Endothelial cell of umbilical vein (primary cell): ENCODE data around the gene IFNL3. TPM values are rescaled to one million over a fixed set of nuclear protein-coding genes. Genes with fewer than 3 reads are reported as not detected.

Experiments used
- BruUV-seq: library from RNA; stranded (reverse); fragments of 400-500 nt; replicated peaks from 2 replicates; lab custom pipeline; 2021; lab: Mats Ljungman, UMichigan
- CTCF ChIA-PET: fragments of 300-600, 350-600 bp; sonication (Branson Sonifier 250); formaldehyde crosslinking; loops from one replicate; lab custom pipeline; 2021; ENCODE audit warnings: antibody characterized with exemption, inconsistent platforms; lab: Charles Lee
- POLR2A ChIA-PET: fragments of 300-600, 350-600 bp; sonication (Branson Sonifier 250); formaldehyde crosslinking; loops from one replicate; lab custom pipeline; 2021; ENCODE audit warnings: antibody characterized with exemption, inconsistent platforms; lab: Charles Lee
- DNase-seq: peaks from one replicate; pipeline ENCODE4 v3.0.0-alpha.2; 2011; ENCODE audit warnings: low read depth, low spot score
- FAIRE-seq: peaks from 2 replicates; lab custom pipeline; 2011; peaks lifted over from hg19 to GRCh38; lab: Jason Lieb, UNC
- H2AFZ ChIP-seq: 2 replicates; pipeline ENCODE4 v1.6.0; 2012; ENCODE audit warnings: low read depth, low read length, control low read depth, inconsistent platforms
- H3K27ac ChIP-seq: 2 replicates; pipeline ENCODE4 v1.5.1; 2011; ENCODE audit warnings: low read depth, mild to moderate bottlenecking, control low read depth, low read length, moderate library complexity; ENCODE audit not compliant: insufficient read depth
- H3K27me3 ChIP-seq, 2 experiments: 2 replicates each; pipeline versions ENCODE4 v1.6.0 to v1.6.1; 2011; ENCODE audit warnings: low read length in 2 of 2, mixed read lengths in 1 of 2; ENCODE audit not compliant: control insufficient read depth in 2 of 2, insufficient read depth in 2 of 2
- H3K36me3 ChIP-seq, 2 experiments: 2 replicates in 1 of 2; 3 replicates in 1 of 2; pipeline ENCODE4 v1.5.1; 2011; ENCODE audit warnings: low read length in 2 of 2, mild to moderate bottlenecking in 1 of 2, moderate library complexity in 1 of 2; ENCODE audit not compliant: control insufficient read depth in 2 of 2, insufficient read depth in 2 of 2; ENCODE audit errors: extremely low read depth in 1 of 2
- H3K4me1 ChIP-seq: 3 replicates; pipeline ENCODE4 v1.5.1; 2011; ENCODE audit warnings: mild to moderate bottlenecking, low read length; ENCODE audit not compliant: control insufficient read depth, insufficient read depth; ENCODE audit errors: extremely low read depth
- H3K4me2 ChIP-seq: 2 replicates; pipeline ENCODE4 v1.6.1; 2011; ENCODE audit warnings: low read length, control low read depth, mixed read lengths; ENCODE audit not compliant: insufficient read depth
- H3K4me3 ChIP-seq, 3 experiments: fragments of 200-600 bp in 1 of 3; sonication (generic), shearing (Covaris generic) in 1 of 3; replicated peaks in 1 of 3; 2 replicates each; pipeline ENCODE4 v1.5.1; 2011 to 2016; ENCODE audit warnings: control low read depth in 3 of 3, low read length in 3 of 3, mild to moderate bottlenecking in 2 of 3, inconsistent platforms in 1 of 3, low read depth in 1 of 3, moderate library complexity in 1 of 3; ENCODE audit not compliant: insufficient read depth in 1 of 3
- H3K79me2 ChIP-seq: 2 replicates; pipeline ENCODE4 v1.6.0; 2012; ENCODE audit warnings: low read length, inconsistent platforms; ENCODE audit not compliant: control insufficient read depth, insufficient read depth
- H3K9ac ChIP-seq: replicated peaks from 2 replicates; pipeline ENCODE3; 2011; ENCODE audit warnings: low read length, control low read depth; ENCODE audit not compliant: insufficient read depth; ENCODE audit errors: extremely low read depth
- H3K9me1 ChIP-seq: replicated peaks from 3 replicates; pipeline ENCODE4 v1.6.0; 2011; ENCODE audit warnings: mild to moderate bottlenecking, low read length; ENCODE audit not compliant: control insufficient read depth, insufficient read depth; ENCODE audit errors: extremely low read depth
- H3K9me3 ChIP-seq: replicated peaks from 2 replicates; pipeline ENCODE4 v1.5.1; 2012; ENCODE audit warnings: low read length, inconsistent platforms; ENCODE audit not compliant: control insufficient read depth, insufficient read depth
- H4K20me1 ChIP-seq: replicated peaks from 2 replicates; pipeline ENCODE3; 2011; ENCODE audit warnings: mild to moderate bottlenecking, low read length; ENCODE audit not compliant: control insufficient read depth, insufficient read depth; ENCODE audit errors: extremely low read depth
- EZH2 ChIP-seq: IDR thresholded peaks from 2 replicates; pipeline ENCODE4 v1.6.1; 2012; ENCODE audit warnings: borderline replicate concordance, low read depth, mild to moderate bottlenecking, moderate library complexity, low read length, inconsistent platforms; ENCODE audit not compliant: severe bottlenecking
- FOS ChIP-seq: IDR thresholded peaks from 2 replicates; pipeline ENCODE4 v1.6.1; 2011; ENCODE audit warnings: mild to moderate bottlenecking, low read length, moderate library complexity, borderline replicate concordance; ENCODE audit not compliant: insufficient read depth
- GATA2 ChIP-seq: IDR thresholded peaks from 2 replicates; pipeline ENCODE4 v1.7.0; 2011; ENCODE audit warnings: low read depth, mild to moderate bottlenecking, moderate library complexity, mixed read lengths, low read length; ENCODE audit not compliant: insufficient read length, insufficient read depth
- MYC ChIP-seq: IDR thresholded peaks from one replicate; pipeline ENCODE4 v1.6.1; 2011; ENCODE audit warnings: mild to moderate bottlenecking, low read depth, low read length
- POLR2A ChIP-seq: IDR thresholded peaks from 2 replicates; pipeline ENCODE4 v1.6.1; 2012; ENCODE audit warnings: low read depth, mild to moderate bottlenecking, control low read depth, low read length
- POLR2AphosphoS5 ChIP-seq: IDR thresholded peaks from 2 replicates; pipeline ENCODE4 v1.6.1; 2012; ENCODE audit warnings: low read depth, mild to moderate bottlenecking, control low read depth, low read length, moderate library complexity; ENCODE audit not compliant: insufficient read depth
- dilution Hi-C: fragments of 300-500 bp; cut with MboI; formaldehyde crosslinking; loops from one replicate; pipeline ENCODE4 v1.15.0; 2019; ENCODE audit warnings: low sequenced_read_pairs; ENCODE audit not compliant: extremely low pct_ligation_motif_present
- intact Hi-C: fragments of 100-400 bp; cut with micrococcal nuclease; formaldehyde crosslinking; loops from one replicate; pipeline ENCODE4 v1.10.0; 2022
- polyA plus RNA-seq, 4 experiments: library from polyadenylated mRNA; depleted of rRNA in 3 of 4; stranded (reverse) in 3 of 4; unstranded in 1 of 4; fragments of >200 nt; gene quantifications; 2 replicates each; pipeline versions ENCODE4 v1.2.1 to v1.2.3, GENCODE V29; 2011 to 2012; ENCODE audit warnings: missing spikeins in 1 of 4
- total RNA-seq: library from RNA; stranded (reverse); gene quantifications from 2 replicates; pipeline ENCODE4 v1.2.3, GENCODE V29; 2021
- TF ChIP-seq, protein P1 (sequence below), 2 donors: IDR thresholded peaks; 1 replicate in 1 of 2; 2 replicates in 1 of 2; pipeline ENCODE4 v1.5.1; 2011; ENCODE audit warnings: low read length in 2 of 2, mild to moderate bottlenecking in 2 of 2, moderate library complexity in 2 of 2, control low read depth in 1 of 2, inconsistent platforms in 1 of 2, low read depth in 1 of 2; ENCODE audit not compliant: insufficient read depth in 1 of 2; ENCODE audit errors: extremely low read depth in 1 of 2
- TF ChIP-seq, protein P2 (sequence below): IDR thresholded peaks from 2 replicates; pipeline ENCODE4 v1.6.1; 2011; ENCODE audit not compliant: insufficient read depth, insufficient read length

IFNL3 gene
- total and polyA plus RNA-seq, 2 donors (not counting 3 experiments of a cell fraction or from before 2014, with no cell fraction given), result not detected

DNA sequence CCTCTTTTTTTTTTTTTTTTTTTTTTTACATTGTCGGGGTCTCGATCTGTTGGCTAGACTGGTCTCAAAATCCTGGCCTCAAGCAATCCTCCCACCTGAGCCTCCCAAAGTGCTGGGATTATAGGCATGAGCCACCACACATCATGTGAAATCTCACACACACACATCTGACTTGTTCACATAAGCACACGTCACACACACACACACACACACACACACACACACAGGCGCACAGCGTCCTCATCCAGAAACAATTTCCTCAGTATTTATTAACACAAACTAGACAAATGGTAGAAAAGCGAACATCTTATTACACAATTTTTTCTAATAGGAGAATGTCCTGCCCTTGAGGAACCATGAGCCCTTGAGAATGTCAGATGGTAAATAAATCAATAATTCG, 35.6 kb downstream of the IFNL3 start:
- Histone ChIP-seq H3K4me1 (no peaks in the 10 kb centered on the region), H3K4me3 (no peak overlapping the region), H2AFZ (no peak overlapping the region), H3K9ac (no peak overlapping the region), H3K79me2 (no peaks in the 10 kb centered on the region), H3K36me3 (no peaks in the 10 kb centered on the region), H3K4me2 (no peak overlapping the region), H4K20me1 (no peaks in the 10 kb centered on the region), H3K27ac (no peak overlapping the region), H3K9me3 (no peaks in the 10 kb centered on the region), H3K27me3 (peaks cover 5 to 14% of the 10 kb centered on the region in 2 experiments), H3K9me1 (no peaks in the 10 kb centered on the region)
- no TSS peak for BruUV-seq
- CTCF ChIA-PET, result no interaction called here
- DNase-seq (no peak), FAIRE-seq (no peak)
- POLR2A ChIA-PET, result no interaction called here
- intact Hi-C loops (no loop called here), dilution Hi-C loops (no loop called here)
- TF ChIP-seq EZH2 (no peak), POLR2A (no peak), FOS (no peak), MYC (no peak)
- TF ChIP-seq, protein P1, sequence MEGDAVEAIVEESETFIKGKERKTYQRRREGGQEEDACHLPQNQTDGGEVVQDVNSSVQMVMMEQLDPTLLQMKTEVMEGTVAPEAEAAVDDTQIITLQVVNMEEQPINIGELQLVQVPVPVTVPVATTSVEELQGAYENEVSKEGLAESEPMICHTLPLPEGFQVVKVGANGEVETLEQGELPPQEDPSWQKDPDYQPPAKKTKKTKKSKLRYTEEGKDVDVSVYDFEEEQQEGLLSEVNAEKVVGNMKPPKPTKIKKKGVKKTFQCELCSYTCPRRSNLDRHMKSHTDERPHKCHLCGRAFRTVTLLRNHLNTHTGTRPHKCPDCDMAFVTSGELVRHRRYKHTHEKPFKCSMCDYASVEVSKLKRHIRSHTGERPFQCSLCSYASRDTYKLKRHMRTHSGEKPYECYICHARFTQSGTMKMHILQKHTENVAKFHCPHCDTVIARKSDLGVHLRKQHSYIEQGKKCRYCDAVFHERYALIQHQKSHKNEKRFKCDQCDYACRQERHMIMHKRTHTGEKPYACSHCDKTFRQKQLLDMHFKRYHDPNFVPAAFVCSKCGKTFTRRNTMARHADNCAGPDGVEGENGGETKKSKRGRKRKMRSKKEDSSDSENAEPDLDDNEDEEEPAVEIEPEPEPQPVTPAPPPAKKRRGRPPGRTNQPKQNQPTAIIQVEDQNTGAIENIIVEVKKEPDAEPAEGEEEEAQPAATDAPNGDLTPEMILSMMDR (IDR thresholded peaks at IDR 0.05; ENCODE audit: extremely low read depth in 1 of 2, insufficient read depth in 1 of 2, low read depth in 1 of 2, low read length in 2 of 2), result no peak

DNA sequence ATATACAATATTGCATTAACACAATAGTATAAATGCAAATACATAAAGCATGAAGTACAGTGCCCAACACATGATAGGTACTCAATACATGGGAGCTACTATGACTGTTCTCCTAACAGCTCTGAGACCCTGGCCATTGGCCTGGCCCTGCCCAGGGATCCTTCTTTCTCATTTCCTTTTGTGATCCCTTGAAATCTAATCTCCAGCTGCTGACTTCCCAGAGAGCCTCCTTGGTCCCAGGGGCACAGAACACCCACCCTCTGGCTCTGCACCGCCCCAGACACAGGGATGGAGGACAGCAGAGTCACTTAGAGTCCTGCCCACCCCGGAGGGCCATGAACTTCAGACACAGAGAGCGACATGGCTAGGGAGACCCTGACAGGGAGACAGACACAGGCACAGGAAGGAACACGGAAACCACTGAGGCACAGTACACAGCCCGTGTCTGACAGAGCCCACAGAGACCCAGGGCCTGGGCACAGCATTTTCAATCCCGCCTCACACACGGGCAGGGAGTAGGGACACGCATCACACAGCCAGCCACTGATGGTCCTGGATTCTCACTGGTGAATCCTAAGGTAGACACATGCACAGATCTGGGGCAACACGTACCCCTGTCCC, 36.5 kb downstream of the IFNL3 start:
- no peaks in the 10 kb centered on the region for H3K9me1 ChIP-seq
- H3K9ac ChIP-seq, result no peak overlapping the region
- no TSS peak for BruUV-seq
- FAIRE-seq (no peak), DNase-seq (no peak)
- no peak overlapping the region for H2AFZ ChIP-seq
- H3K27ac ChIP-seq, result no peak overlapping the region
- peaks cover 8 to 19% of the 10 kb centered on the region in 2 experiments for H3K27me3 ChIP-seq
- H3K36me3 ChIP-seq, result no peaks in the 10 kb centered on the region
- H3K79me2 ChIP-seq, result no peaks in the 10 kb centered on the region
- intact Hi-C loops (no loop called here), dilution Hi-C loops (no loop called here)
- H3K4me2 ChIP-seq, result no peak overlapping the region
- TF ChIP-seq, protein P2, sequence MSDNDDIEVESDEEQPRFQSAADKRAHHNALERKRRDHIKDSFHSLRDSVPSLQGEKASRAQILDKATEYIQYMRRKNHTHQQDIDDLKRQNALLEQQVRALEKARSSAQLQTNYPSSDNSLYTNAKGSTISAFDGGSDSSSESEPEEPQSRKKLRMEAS, result no peak
- TF ChIP-seq GATA2, result no peak
- TF ChIP-seq EZH2, result no peak
- TF ChIP-seq POLR2AphosphoS5, result no peak
- TF ChIP-seq, protein P1 (IDR thresholded peaks at IDR 0.05; ENCODE audit: extremely low read depth in 1 of 2, insufficient read depth in 1 of 2, low read depth in 1 of 2, low read length in 2 of 2), result no peak
- no peak for TF ChIP-seq POLR2A
- TF ChIP-seq MYC, result no peak
- H3K4me3 ChIP-seq, result no peak overlapping the region
- CTCF ChIA-PET, result interaction anchor here (0.7 to 0.9 kb wide), 2 partner anchors 9 to 600 kb away, joined by 3 to 4 read pairs; no protein-coding TSS in a partner anchor
- no peaks in the 10 kb centered on the region for H3K4me1 ChIP-seq
- H3K9me3 ChIP-seq, result no peaks in the 10 kb centered on the region
- POLR2A ChIA-PET, result no interaction called here
- no peaks in the 10 kb centered on the region for H4K20me1 ChIP-seq
